Measurements from ENCODE around the gene LIPE.

Gene LIPE

GRCh38 chr19:42443944-42444398, 16.8 kb upstream of the LIPE start:
- DNase-seq (ENCODE audit: low read depth): no peak

GRCh38 chr19:42442833-42443232, 15.6 kb upstream of the LIPE start, which contains the start of gene CXCL17:
CXCL17 (minus strand) TSS chr19:42442946; CDS start chr19:42442832, 114 bp downstream.
- DNase-seq (ENCODE audit: low read depth): no peak

GRCh38 chr19:42441049-42441445, 13.9 kb upstream of the LIPE start:
- DNase-seq (ENCODE audit: low read depth): no peak

- DNase-seq (ENCODE audit: low read depth): peak; percentile 46
Measured at GRCh38 chr19:42440357-42441048, 13.3 kb upstream of the LIPE start.

- DNase-seq (ENCODE audit: low read depth): no peak
Measured at GRCh38 chr19:42436006-42436405, 8.8 kb upstream of the LIPE start.

GRCh38 chr19:42435316-42435715, 8.1 kb upstream of the LIPE start:
- DNase-seq (ENCODE audit: low read depth): no peak

GRCh38 chr19:42433503-42434260, 6.5 kb upstream of the LIPE start:
- no peak for DNase-seq (ENCODE audit: low read depth)

- no peak for DNase-seq (ENCODE audit: low read depth)
Measured at GRCh38 chr19:42431486-42431885, 4.3 kb upstream of the LIPE start.

- no peak for DNase-seq (ENCODE audit: low read depth)
Measured at GRCh38 chr19:42428676-42429075, 1.5 kb upstream of the LIPE start.

GRCh38 chr19:42426643-42427042, 545 bp downstream of the LIPE start:
- no peak for DNase-seq (ENCODE audit: low read depth)

- no peak for DNase-seq (ENCODE audit: low read depth)
Measured at GRCh38 chr19:42424712-42425131, 2.5 kb downstream of the LIPE start.

GRCh38 chr19:42424345-42424707, 2.9 kb downstream of the LIPE start:
- no peak for DNase-seq (ENCODE audit: low read depth)

- DNase-seq (ENCODE audit: low read depth): peak; percentile 48
Measured at GRCh38 chr19:42423462-42424344, 3.5 kb downstream of the LIPE start.

- DNase-seq (ENCODE audit: low read depth): peak; percentile 53
Measured at GRCh38 chr19:42422901-42423461, 4.2 kb downstream of the LIPE start.

GRCh38 chr19:42422092-42422900, 4.9 kb downstream of the LIPE start:
- DNase-seq (ENCODE audit: low read depth): no peak

GRCh38 chr19:42421591-42422031, 5.6 kb downstream of the LIPE start:
- DNase-seq (ENCODE audit: low read depth): no peak

GRCh38 chr19:42421101-42421500, 6.1 kb downstream of the LIPE start:
- no peak for DNase-seq (ENCODE audit: low read depth)

- peak; percentile 39 for DNase-seq (ENCODE audit: low read depth)
Measured at GRCh38 chr19:42420055-42420544, 7.1 kb downstream of the LIPE start.

GRCh38 chr19:42419309-42419708, 7.9 kb downstream of the LIPE start:
- DNase-seq (ENCODE audit: low read depth): no peak

GRCh38 chr19:42412661-42413076, 14.5 kb downstream of the LIPE start:
- DNase-seq (ENCODE audit: low read depth): no peak

GRCh38 chr19:42412227-42412626, 15.0 kb downstream of the LIPE start:
- DNase-seq (ENCODE audit: low read depth): no peak

Measured in CMK (cell line).